Spleen (tissue), 11 donors: Measurements from ENCODE around the gene ISM2. TPM values are rescaled to one million over a fixed set of nuclear protein-coding genes. Genes with fewer than 3 reads are reported as not detected.

Experiments used
- DNase-seq: peaks from one replicate; pipeline ENCODE4 v3.0.0-alpha.2; 2020
- H3K27ac ChIP-seq, 8 donors: fragments of 200-600 bp; sonication (generic) in 7 of 8; 1 replicate in 4 of 8; 2 replicates in 4 of 8; pipeline versions ENCODE4 v1.5.0 to v1.8.0; 2016 to 2021; ENCODE audit warnings: inconsistent platforms in 4 of 8, mild to moderate bottlenecking in 4 of 8, moderate library complexity in 1 of 8
- H3K27me3 ChIP-seq, 7 donors: fragments of 200-600 bp; sonication (generic) in 6 of 7; replicated peaks in 1 of 7; 1 replicate in 4 of 7; 2 replicates in 3 of 7; pipeline versions ENCODE4 v1.5.0 to v1.8.0; 2016 to 2021; ENCODE audit warnings: inconsistent platforms in 3 of 7, mild to moderate bottlenecking in 1 of 7
- H3K36me3 ChIP-seq, 6 donors: fragments of 200-600 bp; sonication (generic) in 5 of 6; 1 replicate in 4 of 6; 2 replicates in 2 of 6; pipeline versions ENCODE4 v1.5.0 to v1.8.0; 2016 to 2021; ENCODE audit warnings: inconsistent platforms in 2 of 6
- H3K4me1 ChIP-seq, 6 donors: fragments of 200-600 bp; sonication (generic) in 5 of 6; 1 replicate in 3 of 6; 2 replicates in 3 of 6; pipeline versions ENCODE4 v1.5.0 to v1.8.0; 2016 to 2021; ENCODE audit warnings: inconsistent platforms in 3 of 6
- H3K4me3 ChIP-seq, 8 donors: fragments of 200-600 bp; sonication (generic) in 7 of 8; 1 replicate in 4 of 8; 2 replicates in 4 of 8; pipeline versions ENCODE4 v1.5.0 to v1.8.0; 2016 to 2021; ENCODE audit warnings: inconsistent platforms in 4 of 8, mild to moderate bottlenecking in 4 of 8, moderate library complexity in 2 of 8
- H3K9me3 ChIP-seq, 8 donors: fragments of 200-600 bp; sonication (generic) in 7 of 8; 1 replicate in 4 of 8; 2 replicates in 4 of 8; pipeline versions ENCODE4 v1.5.0 to v1.8.0; 2016 to 2021; ENCODE audit warnings: inconsistent platforms in 4 of 8
- CTCF ChIP-seq, 11 experiments: fragments of 200-600 bp in 7 of 11; fragments of 450-650 bp in 4 of 11; sonication (generic) in 4 of 11; IDR thresholded peaks in 8 of 11; conservative IDR thresholded peaks in 3 of 11; 1 replicate in 7 of 11; 2 replicates in 4 of 11; pipeline versions ENCODE4 v1.4.0 to v1.8.0; 2016 to 2021; ENCODE audit warnings: antibody characterized with exemption in 11 of 11, inconsistent platforms in 4 of 11, mild to moderate bottlenecking in 1 of 11
- POLR2A ChIP-seq, 3 donors: fragments of 450-650 bp; IDR thresholded peaks; one replicate each; pipeline ENCODE4 v1.5.1; 2017; ENCODE audit warnings: antibody characterized with exemption in 3 of 3, mild to moderate bottlenecking in 1 of 3
- POLR2AphosphoS5 ChIP-seq, 3 donors: sonication (generic); formaldehyde crosslinking; IDR thresholded peaks; one replicate each; pipeline ENCODE4 v1.5.1; 2017; ENCODE audit warnings: antibody characterized with exemption in 3 of 3
- WGBS, 5 donors: extraction: QIAGEN DNeasy Blood & Tissue Kit in 3 of 5; methylation state at CpG; one replicate each; pipeline versions ENCODE4 v1.1.5 to v1.1.7; 2013 to 2018; 5-methylcytosine and 5-hydroxymethylcytosine counted together
- intact Hi-C: fragments of 100-400 bp; cut with DNase I; formaldehyde crosslinking; loops from one replicate; pipeline ENCODE4 v1.15.0; 2023; ENCODE audit warnings: low total_unique reads
- polyA plus RNA-seq, 3 donors: library from polyadenylated mRNA; stranded (reverse); fragments of 200-250 nt; gene quantifications; one replicate each; pipeline ENCODE4 v1.2.1, GENCODE V29; 2013
- total RNA-seq, 7 donors: library from RNA; depleted of rRNA in 3 of 7; stranded (reverse); fragments of >200 nt in 3 of 7; fragmentation: NEBNext Ultra II Directional in 4 of 7; extraction: Animal tissue kit (Norgen Biotek cat#: 25700) in 4 of 7; gene quantifications; one replicate each; pipeline versions ENCODE4 v1.1.0 to v1.2.1, GENCODE V29; 2016 to 2021
- donor health status: healthy with polysubstance abuse.
- donor health status: DM: no; HTN: no; CAD: no; lungs with moderate emphysema.
- donor health status: DM: no; HTN: no; CAD: no.
- donor health status: Bipolar disorder and iron deficiency.
- donor health status: healthy.
- donor health status: DM: no; HTN: no; CAD: no.
- donor health status: DM: yes; HTN: yes; CAD: no.

Gene ISM2
- total and polyA plus RNA-seq, 10 donors, result 0.13 to 0.56 (median 0.43) TPM; not detected in 5

GRCh38 chr14:77442196-77442595 is 56.4 kb downstream of the ISM2 start:
- Histone ChIP-seq H3K27me3 (no peaks in the 10 kb centered on the region), H3K9me3 (no peaks in the 10 kb centered on the region), H3K36me3 (peaks cover 0 to 100% (median 76%) of the 10 kb centered on the region in 6 donors), H3K27ac (no peak overlapping the region), H3K4me3 (no peak overlapping the region), H3K4me1 (no peaks in the 10 kb centered on the region)
- TF ChIP-seq CTCF (IDR thresholded peaks at IDR 0.05 in 8 of 11, conservative IDR thresholded peaks at IDR 0.05 in 3 of 11), result no peak
- TF ChIP-seq POLR2A (IDR thresholded peaks at IDR 0.05), result no peak
- no peak for TF ChIP-seq POLR2AphosphoS5 (IDR thresholded peaks at IDR 0.05)
- no peak for DNase-seq
- intact Hi-C loops, result no loop called here
- WGBS, 5 donors, result 94 to 100% (median 97%) methylated on average over 2 of the region's 2 CpGs

DNA sequence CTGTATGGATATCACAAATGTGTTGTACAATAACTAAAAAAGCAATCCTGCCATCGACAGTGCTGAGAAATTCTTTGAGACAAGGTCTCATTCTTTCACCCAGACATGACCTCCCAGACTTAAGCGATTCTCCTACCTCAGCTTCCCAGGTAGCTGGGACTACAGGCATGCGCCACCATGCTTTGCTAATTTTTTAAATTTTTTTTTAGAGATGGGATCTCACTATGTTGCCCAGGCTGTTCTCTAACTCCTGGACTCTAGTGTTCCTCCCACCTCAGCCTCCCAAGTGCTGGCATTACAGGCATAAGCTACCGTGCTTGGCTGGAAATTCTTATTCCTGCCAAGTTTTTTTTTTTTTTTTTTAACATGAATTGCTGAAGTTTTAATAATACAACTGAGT is 58.8 kb downstream of the ISM2 start:
- DNase-seq, result no peak
- Histone ChIP-seq H3K27me3 (no peaks in the 10 kb centered on the region), H3K27ac (no peak overlapping the region), H3K4me3 (no peak overlapping the region), H3K36me3 (peaks cover 0 to 100% (median 80%) of the 10 kb centered on the region in 6 donors), H3K9me3 (no peaks in the 10 kb centered on the region), H3K4me1 (no peaks in the 10 kb centered on the region)
- intact Hi-C loops, result no loop called here
- WGBS, 5 donors, result 97 to 100% (median 98%) methylated on average over 4 of the region's 4 CpGs
- TF ChIP-seq POLR2AphosphoS5 (IDR thresholded peaks at IDR 0.05), result no peak
- no peak for TF ChIP-seq CTCF (IDR thresholded peaks at IDR 0.05 in 8 of 11, conservative IDR thresholded peaks at IDR 0.05 in 3 of 11)
- TF ChIP-seq POLR2A (IDR thresholded peaks at IDR 0.05), result no peak

DNA sequence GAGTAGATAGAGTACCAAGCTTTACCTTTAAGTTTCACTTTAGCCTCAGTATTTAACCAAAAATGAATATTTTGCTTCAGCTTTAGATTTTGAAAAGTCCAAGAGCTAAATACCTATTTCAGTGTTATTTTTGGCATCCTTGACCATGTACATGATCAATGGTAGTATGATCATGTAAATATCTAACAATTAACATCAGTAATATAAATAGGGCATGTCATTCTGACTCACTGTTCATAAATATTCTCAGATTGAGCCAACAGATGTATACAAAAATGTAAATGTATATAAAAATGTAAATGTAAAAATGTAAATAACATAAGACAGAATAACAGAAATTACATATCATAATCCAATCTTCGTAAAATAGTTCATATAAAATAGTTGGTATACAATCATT is 60.0 kb downstream of the ISM2 start:
- H3K4me3 ChIP-seq, result no peak overlapping the region
- no peak overlapping the region for H3K27ac ChIP-seq
- TF ChIP-seq POLR2AphosphoS5 (IDR thresholded peaks at IDR 0.05) (no peak), CTCF (IDR thresholded peaks at IDR 0.05 in 8 of 11, conservative IDR thresholded peaks at IDR 0.05 in 3 of 11) (no peak), POLR2A (IDR thresholded peaks at IDR 0.05) (no peak)
- no peaks in the 10 kb centered on the region for H3K9me3 ChIP-seq
- DNase-seq, result no peak
- no peaks in the 10 kb centered on the region for H3K4me1 ChIP-seq
- peaks cover under 1 to 100% (median 77%) of the 10 kb centered on the region in 6 donors for H3K36me3 ChIP-seq
- intact Hi-C loops, result no loop called here
- no peaks in the 10 kb centered on the region for H3K27me3 ChIP-seq
- 92 to 100% (median 98%) methylated on average over 1 of the region's 1 CpG for WGBS, 5 donors

- intact Hi-C loops, result no loop called here
- Histone ChIP-seq H3K27me3 (no peaks in the 10 kb centered on the region), H3K36me3 (peaks cover 3 to 100% (median 72%) of the 10 kb centered on the region in 6 donors), H3K4me3 (no peak overlapping the region), H3K27ac (no peak overlapping the region), H3K4me1 (no peaks in the 10 kb centered on the region), H3K9me3 (no peaks in the 10 kb centered on the region)
- 88 to 98% (median 95%) methylated on average over 3 of the region's 3 CpGs for WGBS, 5 donors
- no peak for TF ChIP-seq CTCF (IDR thresholded peaks at IDR 0.05 in 8 of 11, conservative IDR thresholded peaks at IDR 0.05 in 3 of 11)
- no peak for TF ChIP-seq POLR2A (IDR thresholded peaks at IDR 0.05)
- TF ChIP-seq POLR2AphosphoS5 (IDR thresholded peaks at IDR 0.05), result no peak
- no peak for DNase-seq
These were observed 62.6 kb downstream of the ISM2 start for GRCh38 chr14:77436042-77436441.
